ENCODE data around the gene THBS2. TPM values are rescaled to one million over a fixed set of nuclear protein-coding genes. Genes with fewer than 3 reads are reported as not detected.

THBS2 gene
- total RNA-seq, 2 experiments from 2014 or later: not detected

DNA sequence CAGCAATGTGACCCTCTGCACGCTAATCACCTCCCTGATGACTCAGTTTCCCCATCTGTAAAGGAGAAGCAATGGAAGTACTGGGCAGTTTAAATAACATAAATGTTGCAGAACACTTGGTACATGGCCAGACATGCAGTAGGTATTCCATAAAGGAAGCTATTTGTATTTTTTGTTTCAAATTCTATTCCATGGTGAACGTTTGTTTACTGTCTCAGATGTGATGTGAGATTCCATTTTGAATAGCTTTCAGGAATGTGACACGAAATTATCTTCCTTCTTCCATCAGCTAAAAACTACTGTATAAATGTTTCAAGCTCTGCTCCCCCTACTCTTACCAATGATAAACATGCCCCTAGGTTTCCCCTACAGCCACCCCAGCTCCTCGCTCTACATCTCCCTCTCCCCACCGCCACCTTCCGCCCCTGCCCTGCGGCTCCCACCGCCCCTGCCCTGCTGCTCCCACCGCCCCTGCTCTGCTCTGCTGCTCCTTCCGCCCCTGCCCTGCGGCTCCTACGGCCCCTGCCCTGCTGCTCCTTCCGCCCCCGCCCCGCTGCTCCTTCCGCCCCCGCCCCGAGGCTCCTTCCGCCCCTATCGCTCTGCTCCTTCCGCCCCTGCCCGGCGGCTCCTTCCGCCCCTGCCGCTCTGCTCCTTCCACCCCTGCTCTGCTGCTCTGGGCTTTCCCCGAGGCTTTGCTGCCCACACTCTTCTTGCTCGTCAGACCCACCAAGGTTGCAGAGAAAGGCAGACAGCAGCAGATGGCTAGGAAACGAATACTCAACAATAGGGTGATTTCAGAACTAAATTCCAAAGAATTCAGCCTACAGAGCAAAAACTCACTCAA lies 78.9 kb downstream of the THBS2 start:
- CTCF ChIA-PET: no interaction called here
- H3K27ac Mint-ChIP-seq: no peak overlapping the region

DNA sequence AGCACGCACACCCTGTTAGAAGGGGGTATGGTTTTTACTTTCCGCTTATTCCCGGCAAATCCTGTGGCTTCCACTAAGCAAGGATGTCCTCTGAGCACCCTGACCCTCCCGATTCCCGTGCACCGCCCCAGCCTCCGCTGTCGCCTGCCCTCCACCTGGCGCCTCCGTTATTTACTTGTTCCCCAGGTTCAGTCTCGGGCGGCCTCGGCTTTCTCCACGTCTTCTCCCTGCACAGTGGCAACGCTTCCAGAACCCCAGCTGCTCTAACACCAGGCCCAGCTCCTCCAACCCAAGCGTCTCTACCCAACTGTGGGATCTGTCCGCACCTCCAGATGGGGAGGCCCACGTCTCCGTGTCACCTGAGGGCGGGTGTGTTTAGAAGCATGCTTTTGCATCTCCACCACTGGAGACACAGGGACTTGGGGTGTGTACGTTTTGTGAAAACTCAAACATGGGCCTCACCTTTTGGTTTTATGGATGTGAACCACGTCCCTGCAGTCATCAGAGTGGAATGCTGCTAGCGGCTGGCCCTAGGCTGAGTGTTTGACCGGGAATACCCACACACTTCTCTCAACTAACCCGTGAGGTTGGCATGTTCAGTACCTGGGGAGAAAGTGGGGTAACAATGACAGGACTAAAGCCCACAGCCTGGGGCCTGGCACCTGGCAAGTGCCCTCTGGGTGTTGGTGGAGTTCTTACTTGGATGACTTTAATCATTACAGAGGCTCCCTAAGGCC lies 79.9 kb downstream of the THBS2 start:
- H3K9me3 Mint-ChIP-seq: no peaks in the 10 kb centered on the region
- no peaks in the 10 kb centered on the region for H3K4me1 Mint-ChIP-seq (ENCODE audit: low read depth)
- intact Hi-C loops (cut with micrococcal nuclease): no loop called here
- H3K4me3 Mint-ChIP-seq: no peak overlapping the region
- no peaks in the 10 kb centered on the region for H3K36me3 Mint-ChIP-seq (ENCODE audit: low read depth)
- no peak overlapping the region for H3K27ac Mint-ChIP-seq
- POLR2A ChIA-PET: no interaction called here
- ATAC-seq (no peak), DNase-seq (no peak)
- CTCF ChIA-PET: no interaction called here
- no peaks in the 10 kb centered on the region for H3K27me3 Mint-ChIP-seq
- TF ChIP-seq, protein P1, sequence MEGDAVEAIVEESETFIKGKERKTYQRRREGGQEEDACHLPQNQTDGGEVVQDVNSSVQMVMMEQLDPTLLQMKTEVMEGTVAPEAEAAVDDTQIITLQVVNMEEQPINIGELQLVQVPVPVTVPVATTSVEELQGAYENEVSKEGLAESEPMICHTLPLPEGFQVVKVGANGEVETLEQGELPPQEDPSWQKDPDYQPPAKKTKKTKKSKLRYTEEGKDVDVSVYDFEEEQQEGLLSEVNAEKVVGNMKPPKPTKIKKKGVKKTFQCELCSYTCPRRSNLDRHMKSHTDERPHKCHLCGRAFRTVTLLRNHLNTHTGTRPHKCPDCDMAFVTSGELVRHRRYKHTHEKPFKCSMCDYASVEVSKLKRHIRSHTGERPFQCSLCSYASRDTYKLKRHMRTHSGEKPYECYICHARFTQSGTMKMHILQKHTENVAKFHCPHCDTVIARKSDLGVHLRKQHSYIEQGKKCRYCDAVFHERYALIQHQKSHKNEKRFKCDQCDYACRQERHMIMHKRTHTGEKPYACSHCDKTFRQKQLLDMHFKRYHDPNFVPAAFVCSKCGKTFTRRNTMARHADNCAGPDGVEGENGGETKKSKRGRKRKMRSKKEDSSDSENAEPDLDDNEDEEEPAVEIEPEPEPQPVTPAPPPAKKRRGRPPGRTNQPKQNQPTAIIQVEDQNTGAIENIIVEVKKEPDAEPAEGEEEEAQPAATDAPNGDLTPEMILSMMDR (IDR thresholded peaks at IDR 0.05): no peak

More for the DNA sequence above, 78.9 kb downstream of the THBS2 start:
- TF ChIP-seq, protein P1 (IDR thresholded peaks at IDR 0.05): no peak
- H3K36me3 Mint-ChIP-seq (ENCODE audit: low read depth): no peaks in the 10 kb centered on the region
- no peaks in the 10 kb centered on the region for H3K4me1 Mint-ChIP-seq (ENCODE audit: low read depth)
- no peaks in the 10 kb centered on the region for H3K9me3 Mint-ChIP-seq
- ATAC-seq: no peak
- peaks cover 2% of the 10 kb centered on the region for H3K27me3 Mint-ChIP-seq
- H3K4me3 Mint-ChIP-seq: no peak overlapping the region
- no peak for DNase-seq
- POLR2A ChIA-PET: no interaction called here
- intact Hi-C loops (cut with micrococcal nuclease): no loop called here

DNA sequence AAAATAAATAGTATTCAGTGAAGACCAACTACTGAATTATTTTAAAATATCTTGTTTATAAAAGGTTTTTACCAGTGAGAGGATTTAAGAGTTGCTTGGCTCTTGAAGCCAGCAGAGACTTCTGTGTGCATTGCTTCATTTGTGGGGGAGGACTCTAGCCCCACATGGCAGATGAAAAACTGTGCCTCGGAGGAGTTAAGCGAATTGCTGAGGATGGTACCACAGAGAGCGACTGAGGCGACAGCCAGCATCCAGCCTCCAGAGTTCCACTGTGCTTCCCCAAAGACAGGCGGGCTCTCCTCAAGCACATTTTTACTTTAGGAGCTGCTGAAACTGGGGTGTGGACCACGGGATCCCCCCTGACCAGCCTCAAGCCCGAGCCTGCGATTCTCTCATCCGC lies 80.7 kb downstream of the THBS2 start:
- no peaks in the 10 kb centered on the region for H3K36me3 Mint-ChIP-seq (ENCODE audit: low read depth)
- H3K27ac Mint-ChIP-seq: no peak overlapping the region
- intact Hi-C loops (cut with micrococcal nuclease): no loop called here
- TF ChIP-seq, protein P1 (IDR thresholded peaks at IDR 0.05): no peak
- H3K4me1 Mint-ChIP-seq (ENCODE audit: low read depth): no peaks in the 10 kb centered on the region
- ATAC-seq (no peak), DNase-seq (no peak)
- no peak overlapping the region for H3K4me3 Mint-ChIP-seq
- no peaks in the 10 kb centered on the region for H3K27me3 Mint-ChIP-seq
- POLR2A ChIA-PET: no interaction called here
- CTCF ChIA-PET: no interaction called here
- no peaks in the 10 kb centered on the region for H3K9me3 Mint-ChIP-seq

DNA sequence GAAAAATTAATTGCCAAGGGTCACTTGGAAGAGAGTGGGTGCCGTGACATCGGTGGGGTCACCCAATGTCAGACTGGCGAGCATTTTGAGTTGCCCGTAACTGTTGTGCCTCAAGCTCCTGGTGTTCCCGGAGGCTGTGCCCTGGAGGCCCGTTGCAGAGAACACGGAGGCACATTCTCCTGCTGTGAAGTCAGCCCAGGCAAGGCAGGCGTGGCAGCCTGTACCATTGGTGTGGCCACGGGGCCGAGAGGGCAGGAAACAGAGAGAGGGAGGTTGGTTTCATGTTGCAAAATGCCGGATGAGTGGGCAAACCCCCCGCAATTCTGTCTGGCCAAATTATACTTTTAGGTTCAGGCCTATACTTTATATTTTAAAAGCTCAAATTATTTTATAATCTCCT lies 81.2 kb downstream of the THBS2 start:
- DNase-seq (no peak), ATAC-seq (no peak)
- Mint-ChIP-seq H3K4me1 (ENCODE audit: low read depth) (no peaks in the 10 kb centered on the region), H3K27me3 (no peaks in the 10 kb centered on the region), H3K27ac (no peak overlapping the region), H3K4me3 (no peak overlapping the region), H3K36me3 (ENCODE audit: low read depth) (no peaks in the 10 kb centered on the region), H3K9me3 (no peaks in the 10 kb centered on the region)
- ChIA-PET CTCF (no interaction called here), POLR2A (no interaction called here)
- intact Hi-C loops (cut with micrococcal nuclease): no loop called here
- TF ChIP-seq, protein P1 (IDR thresholded peaks at IDR 0.05): no peak

DNA sequence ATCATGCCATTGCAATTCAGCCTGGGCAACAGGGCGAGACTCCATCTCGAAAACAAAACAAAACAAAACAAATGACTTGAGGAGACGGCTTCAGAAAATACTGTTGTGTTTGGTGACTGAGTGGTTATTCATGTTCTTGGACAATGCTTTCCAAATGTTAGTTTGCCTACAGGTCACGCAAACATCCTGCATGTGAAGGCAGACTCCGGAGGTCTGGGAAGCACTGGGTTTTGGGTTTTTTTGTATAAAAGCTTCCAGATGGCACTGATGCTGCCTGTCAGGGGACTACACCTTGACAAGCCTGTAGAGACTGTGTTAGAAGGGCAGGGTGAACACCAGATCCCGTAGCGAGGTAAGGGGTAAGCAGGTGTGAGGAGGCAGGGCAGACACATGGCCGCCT lies 81.7 kb downstream of the THBS2 start:
- DNase-seq (no peak), ATAC-seq (no peak)
- H3K27ac Mint-ChIP-seq: no peak overlapping the region
- no peaks in the 10 kb centered on the region for H3K9me3 Mint-ChIP-seq
- intact Hi-C loops (cut with micrococcal nuclease): no loop called here
- H3K4me1 Mint-ChIP-seq (ENCODE audit: low read depth): no peaks in the 10 kb centered on the region
- H3K36me3 Mint-ChIP-seq (ENCODE audit: low read depth): no peaks in the 10 kb centered on the region
- no peak overlapping the region for H3K4me3 Mint-ChIP-seq
- CTCF ChIA-PET: no interaction called here
- no peaks in the 10 kb centered on the region for H3K27me3 Mint-ChIP-seq
- POLR2A ChIA-PET: no interaction called here
- TF ChIP-seq, protein P1 (IDR thresholded peaks at IDR 0.05): no peak
